Measurements from ENCODE around the gene CIB2.

The CIB2 gene

GRCh38 chr15:78072080-78072892, 59.0 kb downstream of the CIB2 start:
- no peak for DNase-seq (ENCODE audit: low spot score)
- no peak for TF ChIP-seq CTCF (IDR thresholded peaks at IDR 0.05)
- peak overlapping the region; percentile 46 for H3K4me3 ChIP-seq
- H3K27ac ChIP-seq, result peak overlapping the region; percentile 22 to 78

- TF ChIP-seq CTCF (IDR thresholded peaks at IDR 0.05), result no peak
- no peak for DNase-seq (ENCODE audit: low spot score)
- H3K27ac ChIP-seq, result peak overlapping the region in 1 of 2 donors; percentile 78
Observed at GRCh38 chr15:78071383-78071782, 59.9 kb downstream of the CIB2 start.

DNA sequence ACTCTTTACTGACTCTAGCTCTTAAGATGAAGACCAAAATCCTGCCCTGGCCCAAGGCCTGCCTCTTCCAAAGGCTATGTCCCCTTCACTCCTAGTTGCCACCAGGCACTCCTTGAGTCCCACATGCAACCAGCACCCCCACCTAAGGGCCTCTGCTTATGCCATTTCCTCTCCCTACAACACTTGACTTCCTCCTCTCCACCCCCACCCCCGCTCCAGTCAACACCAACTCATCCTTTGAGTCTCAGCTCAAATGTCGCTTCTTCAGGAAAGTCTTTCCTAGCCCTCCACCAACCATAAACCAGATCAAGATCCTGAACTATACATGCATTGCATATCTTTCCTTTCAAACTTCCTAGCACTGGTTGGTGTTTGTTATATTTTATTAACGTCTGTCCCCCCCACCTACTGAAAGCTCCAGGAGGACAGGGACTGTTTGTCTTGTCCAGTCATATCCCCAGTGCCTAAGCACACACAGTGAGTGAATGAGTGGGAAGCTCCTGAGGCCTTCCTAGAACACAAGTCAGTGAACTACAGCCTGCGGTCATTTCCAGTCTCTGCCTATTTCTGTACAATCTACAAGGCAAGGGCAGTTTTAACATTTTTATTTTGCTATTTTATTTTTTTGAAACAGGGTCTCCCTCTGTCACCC, 61.1 kb downstream of the CIB2 start:
- H3K27ac ChIP-seq, result peak overlapping the region in 1 of 2 donors; percentile 92
- TF ChIP-seq CTCF (IDR thresholded peaks at IDR 0.05), result no peak
- no peak overlapping the region for H3K4me3 ChIP-seq
- no peak for DNase-seq (ENCODE audit: low spot score)

More at GRCh38 chr15:78071383-78071782, 59.9 kb downstream of the CIB2 start:
- H3K4me3 ChIP-seq, result no peak overlapping the region

DNA sequence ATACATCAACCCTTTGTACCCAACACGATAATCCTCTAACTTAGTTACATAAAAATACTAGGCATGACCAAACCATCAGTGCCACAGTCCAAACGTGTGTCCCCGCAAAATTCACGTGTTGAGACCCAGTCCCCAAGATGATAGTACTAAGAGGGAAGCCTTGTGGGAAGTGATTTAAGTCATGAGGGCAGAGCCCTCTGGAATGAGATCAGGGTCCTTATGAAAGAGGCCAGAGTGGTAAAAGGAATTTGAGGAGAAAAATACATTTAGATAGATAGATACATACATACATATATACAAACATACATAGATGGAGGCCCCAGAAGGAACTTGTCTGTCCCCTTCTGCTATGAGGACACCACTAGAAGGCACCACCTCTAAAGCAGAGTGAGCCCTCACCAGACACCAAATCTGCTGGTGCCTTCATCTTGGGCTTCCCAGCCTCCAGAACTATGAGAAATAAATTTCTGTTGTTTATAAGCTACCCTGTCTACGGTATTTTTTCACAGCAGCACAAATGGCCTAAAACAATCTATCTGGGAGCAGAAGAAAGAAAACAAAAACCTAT, 61.7 kb downstream of the CIB2 start:
- Histone ChIP-seq H3K4me3 (peak overlapping the region; percentile 52), H3K27ac (peak overlapping the region; percentile 61 to 92)
- TF ChIP-seq CTCF (IDR thresholded peaks at IDR 0.05), result no peak
- no peak for DNase-seq (ENCODE audit: low spot score)

DNA sequence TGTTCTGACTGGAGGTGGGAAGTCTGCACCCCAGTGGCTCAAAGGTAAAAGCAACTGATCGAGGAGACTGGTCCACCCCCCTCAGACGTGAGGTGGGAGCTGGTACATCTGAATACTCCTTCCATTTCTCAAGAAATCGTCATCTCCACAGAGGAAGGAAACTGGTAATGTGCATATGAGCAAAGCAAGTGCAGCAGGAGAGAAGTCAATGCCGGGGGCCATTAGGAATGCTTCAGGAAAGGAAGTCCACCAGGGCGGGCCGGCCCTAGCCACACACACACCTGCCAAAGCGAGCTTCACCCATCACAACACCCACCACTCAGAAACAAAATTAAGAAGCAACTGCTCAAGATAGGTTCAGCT, 62.2 kb downstream of the CIB2 start:
- Histone ChIP-seq H3K4me3 (peak overlapping the region; percentile 52), H3K27ac (peak overlapping the region; percentile 61 to 92)
- no peak for DNase-seq (ENCODE audit: low spot score)

More for the DNA sequence above, 62.2 kb downstream of the CIB2 start:
- no peak for TF ChIP-seq CTCF (IDR thresholded peaks at IDR 0.05)

Data from coronary artery (tissue), 2 donors.